ENCODE results near the gene NIFK. TPM values are rescaled to one million over a fixed set of nuclear protein-coding genes. Genes with fewer than 3 reads are reported as not detected.

The NIFK gene
- total RNA-seq, 1 donor from 2014 or later: 66.6 TPM

- DNase-seq (ENCODE audit: low read depth) (no peak), FAIRE-seq (no peak)
- peaks cover 5% of the 10 kb centered on the region for H3K36me3 ChIP-seq (ENCODE audit: control insufficient read depth, insufficient read depth, low read length)
- H3K27me3 ChIP-seq (ENCODE audit: control insufficient read depth, insufficient read depth, low read length): no peaks in the 10 kb centered on the region
- no peak for TF ChIP-seq CTCF (IDR thresholded peaks at IDR 0.05; ENCODE audit: insufficient read depth, low read length, severe bottlenecking)
- H3K4me3 ChIP-seq (ENCODE audit: low read depth, low read length): no peak overlapping the region
Measured at GRCh38 chr2:121764681-121765228, 28.1 kb upstream of the NIFK start.

- Histone ChIP-seq H3K36me3 (ENCODE audit: control insufficient read depth, insufficient read depth, low read length) (no peaks in the 10 kb centered on the region), H3K27me3 (ENCODE audit: control insufficient read depth, insufficient read depth, low read length) (no peaks in the 10 kb centered on the region), H3K4me3 (ENCODE audit: low read depth, low read length) (peak within 1 kb of the TSS; percentile 99)
- no peak for FAIRE-seq
- TF ChIP-seq CTCF (IDR thresholded peaks at IDR 0.05; ENCODE audit: insufficient read depth, low read length, severe bottlenecking): no peak
- DNase-seq (ENCODE audit: low read depth): peak; percentile 89
Measured at GRCh38 chr2:121755237-121756111, 18.8 kb upstream of the NIFK start, which contains the start of gene TSN. TSS of gene TSN (plus strand) at chr2:121755651. CDS start at chr2:121755780, 129 bp downstream.

GRCh38 chr2:121754851-121755236, 18.2 kb upstream of the NIFK start:
- no peak for FAIRE-seq
- no peak for TF ChIP-seq CTCF (IDR thresholded peaks at IDR 0.05; ENCODE audit: insufficient read depth, low read length, severe bottlenecking)
- H3K4me3 ChIP-seq (ENCODE audit: low read depth, low read length): peak overlapping the region; percentile 99

GRCh38 chr2:121748202-121748601, 11.5 kb upstream of the NIFK start:
- FAIRE-seq: no peak

More at GRCh38 chr2:121754851-121755236, 18.2 kb upstream of the NIFK start:
- Histone ChIP-seq H3K36me3 (ENCODE audit: control insufficient read depth, insufficient read depth, low read length) (no peaks in the 10 kb centered on the region), H3K27me3 (ENCODE audit: control insufficient read depth, insufficient read depth, low read length) (no peaks in the 10 kb centered on the region)
- no peak for DNase-seq (ENCODE audit: low read depth)

GRCh38 chr2:121746071-121746578, 9.4 kb upstream of the NIFK start:
- TF ChIP-seq CTCF (IDR thresholded peaks at IDR 0.05; ENCODE audit: insufficient read depth, low read length, severe bottlenecking): no peak
- no peak overlapping the region for H3K4me3 ChIP-seq (ENCODE audit: low read depth, low read length)
- peak; percentile 74 for DNase-seq (ENCODE audit: low read depth)
- no peaks in the 10 kb centered on the region for H3K36me3 ChIP-seq (ENCODE audit: control insufficient read depth, insufficient read depth, low read length)
- H3K27me3 ChIP-seq (ENCODE audit: control insufficient read depth, insufficient read depth, low read length): no peaks in the 10 kb centered on the region
- no peak for FAIRE-seq

More at GRCh38 chr2:121748202-121748601, 11.5 kb upstream of the NIFK start:
- no peak overlapping the region for H3K4me3 ChIP-seq (ENCODE audit: low read depth, low read length)
- H3K36me3 ChIP-seq (ENCODE audit: control insufficient read depth, insufficient read depth, low read length): no peaks in the 10 kb centered on the region
- DNase-seq (ENCODE audit: low read depth): peak; percentile 48
- no peaks in the 10 kb centered on the region for H3K27me3 ChIP-seq (ENCODE audit: control insufficient read depth, insufficient read depth, low read length)
- peak; percentile 42 for TF ChIP-seq CTCF (IDR thresholded peaks at IDR 0.05; ENCODE audit: insufficient read depth, low read length, severe bottlenecking)

Data from bronchial epithelial cell (primary cell).